Right atrium auricular region (tissue), 2 donors: ENCODE data around the gene CLRN3. TPM values are rescaled to one million over a fixed set of nuclear protein-coding genes. Genes with fewer than 3 reads are reported as not detected.
A peak's percentile ranks its signal among the peaks of the same experiment; 100 is the strongest.

Source experiments
- DNase-seq: peaks from one replicate; pipeline ENCODE4 v3.0.0-alpha.2; 2019; ENCODE audit warnings: low spot score
- H3K27ac ChIP-seq, 2 donors: fragments of 200-600 bp; sonication (generic); 1 replicate in 1 of 2; 2 replicates in 1 of 2; pipeline ENCODE4 v1.5.1; 2016 to 2019
- H3K27me3 ChIP-seq, 2 donors: fragments of 200-600 bp; sonication (generic); one replicate each; pipeline versions ENCODE4 v1.5.1 to v1.6.0; 2017 to 2019
- H3K36me3 ChIP-seq: fragments of 200-600 bp; sonication (generic); one replicate; pipeline ENCODE4 v1.5.1; 2016
- H3K4me1 ChIP-seq, 2 donors: fragments of 200-600 bp; sonication (generic); one replicate each; pipeline versions ENCODE4 v1.5.1 to v1.6.0; 2017 to 2019
- H3K4me3 ChIP-seq, 2 donors: fragments of 200-600 bp; sonication (generic); 1 replicate in 1 of 2; 2 replicates in 1 of 2; pipeline ENCODE4 v1.5.1; 2017 to 2019; ENCODE audit warnings: mild to moderate bottlenecking in 1 of 2, moderate library complexity in 1 of 2
- H3K9me3 ChIP-seq, 2 donors: fragments of 200-600 bp; sonication (generic); one replicate each; pipeline ENCODE4 v1.5.1; 2019
- CTCF ChIP-seq, 2 donors: fragments of 200-600 bp; sonication (generic); IDR thresholded peaks; one replicate each; pipeline ENCODE4 v1.5.1; 2019; ENCODE audit warnings: antibody characterized with exemption in 2 of 2
- total RNA-seq, 2 donors: library from RNA; depleted of rRNA; stranded (reverse); fragments of >200 nt; gene quantifications; one replicate each; pipeline ENCODE4 v1.1.0, GENCODE V29; 2016

CLRN3 gene
- total RNA-seq, 2 donors from 2014 or later = not detected

- Histone ChIP-seq H3K9me3 (no peaks in the 10 kb centered on the region), H3K27ac (no peak overlapping the region), H3K36me3 (no peaks in the 10 kb centered on the region), H3K4me1 (peaks cover 0 to 5% of the 10 kb centered on the region in 2 donors), H3K4me3 (no peak overlapping the region), H3K27me3 (no peaks in the 10 kb centered on the region)
- no peak for DNase-seq
- TF ChIP-seq CTCF (IDR thresholded peaks at IDR 0.05) = no peak
These were observed 36.8 kb downstream of the CLRN3 start for GRCh38 chr10:127855976-127856375.

- no peak overlapping the region for H3K27ac ChIP-seq
- DNase-seq = no peak
- H3K9me3 ChIP-seq = no peaks in the 10 kb centered on the region
- TF ChIP-seq CTCF (IDR thresholded peaks at IDR 0.05) = no peak
- H3K36me3 ChIP-seq = no peaks in the 10 kb centered on the region
- H3K4me3 ChIP-seq = no peak overlapping the region
- no peaks in the 10 kb centered on the region for H3K27me3 ChIP-seq
- peaks cover 0 to 5% of the 10 kb centered on the region in 2 donors for H3K4me1 ChIP-seq
These were observed 37.2 kb downstream of the CLRN3 start for GRCh38 chr10:127855591-127855881.

GRCh38 chr10:127854769-127855590 is 37.8 kb downstream of the CLRN3 start:
- H3K27ac ChIP-seq = no peak overlapping the region
- no peak for TF ChIP-seq CTCF (IDR thresholded peaks at IDR 0.05)
- no peak overlapping the region for H3K4me3 ChIP-seq
- peaks cover 0 to 5% of the 10 kb centered on the region in 2 donors for H3K4me1 ChIP-seq
- no peaks in the 10 kb centered on the region for H3K36me3 ChIP-seq
- no peaks in the 10 kb centered on the region for H3K27me3 ChIP-seq
- no peaks in the 10 kb centered on the region for H3K9me3 ChIP-seq
- no peak for DNase-seq

- H3K4me3 ChIP-seq = no peak overlapping the region
- no peak overlapping the region for H3K27ac ChIP-seq
- no peaks in the 10 kb centered on the region for H3K9me3 ChIP-seq
- H3K27me3 ChIP-seq = no peaks in the 10 kb centered on the region
- TF ChIP-seq CTCF (IDR thresholded peaks at IDR 0.05) = peak; percentile 52 to 83
- peak; percentile 66 for DNase-seq
- H3K4me1 ChIP-seq = peaks cover 0 to 5% of the 10 kb centered on the region in 2 donors
- H3K36me3 ChIP-seq = no peaks in the 10 kb centered on the region
These were observed 38.6 kb downstream of the CLRN3 start for GRCh38 chr10:127853868-127854768.

- no peak for DNase-seq
- Histone ChIP-seq H3K36me3 (no peaks in the 10 kb centered on the region), H3K4me3 (no peak overlapping the region), H3K9me3 (no peaks in the 10 kb centered on the region), H3K4me1 (peaks cover 0 to 5% of the 10 kb centered on the region in 2 donors), H3K27ac (no peak overlapping the region), H3K27me3 (no peaks in the 10 kb centered on the region)
- TF ChIP-seq CTCF (IDR thresholded peaks at IDR 0.05) = no peak
These were observed 40.3 kb downstream of the CLRN3 start for GRCh38 chr10:127852456-127852855.
